Testis (tissue), 2 donors: ENCODE data around the gene MRPL42.

ENCODE experiments used
- POLR2A ChIP-seq: fragments of 450-650 bp; IDR thresholded peaks from one replicate; pipeline ENCODE4 v1.6.1; 2017; ENCODE audit warnings: antibody characterized with exemption, mild to moderate bottlenecking, moderate library complexity
- TF ChIP-seq, protein P1 (sequence below), 3 experiments: fragments of 450-650 bp in 2 of 3; fragments of 200-600 bp in 1 of 3; sonication (generic) in 1 of 3; IDR thresholded peaks; one replicate each; pipeline ENCODE4 v1.5.1; 2016 to 2019; ENCODE audit warnings: antibody characterized with exemption in 3 of 3, mild to moderate bottlenecking in 2 of 3, moderate library complexity in 1 of 3

DNA sequence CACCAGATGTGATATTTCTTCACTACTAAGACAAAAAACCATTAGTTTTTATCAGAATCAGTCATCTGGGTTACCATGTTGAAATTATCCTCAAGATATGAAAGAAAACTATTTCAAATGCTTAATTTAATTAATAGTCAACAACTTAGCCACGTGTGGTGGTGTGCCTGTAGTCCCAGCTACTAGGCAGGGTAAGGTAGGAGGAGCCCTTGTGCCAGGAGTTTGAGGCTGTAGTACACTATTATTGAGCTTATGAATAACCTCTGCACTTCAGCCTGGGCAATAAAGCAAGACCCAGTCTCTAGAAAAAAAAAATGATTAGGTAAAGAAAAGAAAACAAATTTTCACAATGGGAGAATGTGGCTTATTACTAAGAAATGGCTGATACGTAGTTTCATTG is 33.4 kb downstream of the MRPL42 start:
- TF ChIP-seq, protein P1, sequence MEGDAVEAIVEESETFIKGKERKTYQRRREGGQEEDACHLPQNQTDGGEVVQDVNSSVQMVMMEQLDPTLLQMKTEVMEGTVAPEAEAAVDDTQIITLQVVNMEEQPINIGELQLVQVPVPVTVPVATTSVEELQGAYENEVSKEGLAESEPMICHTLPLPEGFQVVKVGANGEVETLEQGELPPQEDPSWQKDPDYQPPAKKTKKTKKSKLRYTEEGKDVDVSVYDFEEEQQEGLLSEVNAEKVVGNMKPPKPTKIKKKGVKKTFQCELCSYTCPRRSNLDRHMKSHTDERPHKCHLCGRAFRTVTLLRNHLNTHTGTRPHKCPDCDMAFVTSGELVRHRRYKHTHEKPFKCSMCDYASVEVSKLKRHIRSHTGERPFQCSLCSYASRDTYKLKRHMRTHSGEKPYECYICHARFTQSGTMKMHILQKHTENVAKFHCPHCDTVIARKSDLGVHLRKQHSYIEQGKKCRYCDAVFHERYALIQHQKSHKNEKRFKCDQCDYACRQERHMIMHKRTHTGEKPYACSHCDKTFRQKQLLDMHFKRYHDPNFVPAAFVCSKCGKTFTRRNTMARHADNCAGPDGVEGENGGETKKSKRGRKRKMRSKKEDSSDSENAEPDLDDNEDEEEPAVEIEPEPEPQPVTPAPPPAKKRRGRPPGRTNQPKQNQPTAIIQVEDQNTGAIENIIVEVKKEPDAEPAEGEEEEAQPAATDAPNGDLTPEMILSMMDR (IDR thresholded peaks at IDR 0.05), result no peak
- no peak for TF ChIP-seq POLR2A
